Neural progenitor cell (in vitro differentiated cells): ENCODE results near the gene PCSK1.
"Not testable (repeated sequence)": the region's sequence is repeated elsewhere in the genome, so short reads cannot be mapped to it uniquely, and the experiment has no call there.

ENCODE experiments used
- EZH2 ChIP-seq: fragments of 200-600 bp; sonication (generic); IDR thresholded peaks from 2 replicates; pipeline ENCODE4 v1.6.1; 2017; ENCODE audit warnings: antibody characterized with exemption, mild to moderate bottlenecking, moderate library complexity
- EZH2phosphoT487 ChIP-seq: fragments of 200-600 bp; sonication (generic); IDR thresholded peaks from 2 replicates; pipeline ENCODE4 v1.6.1; 2017; ENCODE audit warnings: antibody characterized with exemption

DNA sequence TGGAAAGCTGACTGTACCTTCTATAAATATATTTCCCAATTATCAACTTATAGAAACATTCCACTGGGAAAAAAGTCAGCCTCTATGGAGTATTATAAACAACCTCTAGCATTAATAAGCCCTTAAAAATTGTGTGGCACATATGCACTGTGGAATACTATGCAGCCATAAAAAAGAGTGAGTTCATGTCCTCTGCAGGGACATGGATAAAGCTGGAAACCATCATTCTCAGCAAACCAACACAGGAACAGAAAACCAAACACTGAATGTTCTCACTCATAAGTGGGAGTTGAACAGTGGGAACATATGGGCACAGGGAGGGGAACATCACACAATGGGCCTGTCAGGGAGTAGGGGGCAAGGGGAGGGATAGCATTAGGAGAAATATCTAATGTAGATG, 37.8 kb downstream of the PCSK1 start:
- TF ChIP-seq EZH2phosphoT487, EZH2: not testable (repeated sequence)
